Cardiac muscle cell (in vitro differentiated cells and primary cell): ENCODE results near the gene HPGDS. TPM values are rescaled to one million over a fixed set of nuclear protein-coding genes. Genes with fewer than 3 reads are reported as not detected.
A peak's percentile ranks its signal among the peaks of the same experiment; 100 is the strongest.

ENCODE experiments used
- DNase-seq, 2 donors: peaks; one replicate each; pipeline versions ENCODE4 v3.0.0 to v3.0.0-alpha.2; 2010 to 2017; ENCODE audit warnings: low read depth in 1 of 2, low spot score in 1 of 2
- H3K27ac ChIP-seq: fragments of 200-600 bp; sonication (generic); 2 replicates; pipeline ENCODE4 v1.5.1; 2016
- H3K27me3 ChIP-seq: fragments of 200-600 bp; sonication (generic); 2 replicates; pipeline ENCODE4 v1.6.0; 2016; ENCODE audit warnings: control low read depth
- H3K36me3 ChIP-seq: fragments of 200-600 bp; sonication (generic); 2 replicates; pipeline ENCODE4 v1.5.1; 2016; ENCODE audit warnings: control low read depth
- H3K4me1 ChIP-seq: fragments of 200-600 bp; sonication (generic); 2 replicates; pipeline ENCODE4 v1.8.1; 2017; ENCODE audit warnings: low read depth, mild to moderate bottlenecking, mixed run types
- H3K4me3 ChIP-seq: fragments of 200-600 bp; sonication (generic); 2 replicates; pipeline ENCODE4 v1.5.1; 2016; ENCODE audit warnings: mild to moderate bottlenecking
- H3K9me3 ChIP-seq: fragments of 200-600 bp; sonication (generic); 2 replicates; pipeline ENCODE4 v1.5.1; 2017; ENCODE audit warnings: low read depth, mild to moderate bottlenecking, control low read depth
- polyA plus RNA-seq: library from polyadenylated mRNA; unstranded; fragments of >200 nt; fragmentation: Nextera tagmentation; extraction: Ambion mirVana; gene quantifications from 2 replicates; pipeline ENCODE4 v1.2.1, GENCODE V29; 2016
- total RNA-seq: library from RNA; depleted of rRNA; stranded (reverse); fragments of >200 nt; gene quantifications from 2 replicates; pipeline ENCODE4 v1.2.3, GENCODE V29; 2016
- TF ChIP-seq, protein P1 (sequence below): IDR thresholded peaks from 2 replicates; pipeline ENCODE4 v1.5.1; 2012; ENCODE audit warnings: low read depth, mild to moderate bottlenecking, low read length

HPGDS gene
- total and polyA plus RNA-seq, 2 experiments from 2014 or later, result not detected

DNA sequence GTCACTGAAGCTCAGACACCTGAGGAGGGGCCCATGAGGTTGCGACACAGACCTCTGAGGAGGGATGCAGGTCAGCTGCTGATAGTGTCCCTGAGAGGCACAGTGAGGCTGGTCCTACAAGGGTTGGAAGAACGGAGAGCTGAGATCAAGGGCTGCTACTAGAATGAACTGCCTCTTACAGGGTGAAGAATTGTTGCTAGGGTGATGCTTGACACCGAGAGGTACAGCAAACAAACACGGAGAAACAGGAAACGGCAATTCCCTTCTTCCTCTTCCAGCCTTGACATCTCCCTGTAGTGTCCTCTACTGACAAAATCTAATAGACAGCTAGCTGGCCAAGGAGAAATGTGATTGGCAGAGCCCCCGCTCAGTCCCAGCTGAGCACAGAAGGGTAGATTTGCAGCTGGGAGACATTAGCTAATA is 11.8 kb upstream of the HPGDS start:
- Histone ChIP-seq H3K9me3 (no peaks in the 10 kb centered on the region), H3K27ac (no peak overlapping the region), H3K27me3 (no peaks in the 10 kb centered on the region), H3K4me3 (no peak overlapping the region), H3K4me1 (no peaks in the 10 kb centered on the region), H3K36me3 (no peaks in the 10 kb centered on the region)
- TF ChIP-seq, protein P1, sequence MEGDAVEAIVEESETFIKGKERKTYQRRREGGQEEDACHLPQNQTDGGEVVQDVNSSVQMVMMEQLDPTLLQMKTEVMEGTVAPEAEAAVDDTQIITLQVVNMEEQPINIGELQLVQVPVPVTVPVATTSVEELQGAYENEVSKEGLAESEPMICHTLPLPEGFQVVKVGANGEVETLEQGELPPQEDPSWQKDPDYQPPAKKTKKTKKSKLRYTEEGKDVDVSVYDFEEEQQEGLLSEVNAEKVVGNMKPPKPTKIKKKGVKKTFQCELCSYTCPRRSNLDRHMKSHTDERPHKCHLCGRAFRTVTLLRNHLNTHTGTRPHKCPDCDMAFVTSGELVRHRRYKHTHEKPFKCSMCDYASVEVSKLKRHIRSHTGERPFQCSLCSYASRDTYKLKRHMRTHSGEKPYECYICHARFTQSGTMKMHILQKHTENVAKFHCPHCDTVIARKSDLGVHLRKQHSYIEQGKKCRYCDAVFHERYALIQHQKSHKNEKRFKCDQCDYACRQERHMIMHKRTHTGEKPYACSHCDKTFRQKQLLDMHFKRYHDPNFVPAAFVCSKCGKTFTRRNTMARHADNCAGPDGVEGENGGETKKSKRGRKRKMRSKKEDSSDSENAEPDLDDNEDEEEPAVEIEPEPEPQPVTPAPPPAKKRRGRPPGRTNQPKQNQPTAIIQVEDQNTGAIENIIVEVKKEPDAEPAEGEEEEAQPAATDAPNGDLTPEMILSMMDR, result no peak
- DNase-seq, result no peak

- Histone ChIP-seq H3K27ac (no peak overlapping the region), H3K4me1 (no peaks in the 10 kb centered on the region), H3K9me3 (no peaks in the 10 kb centered on the region), H3K4me3 (no peak overlapping the region), H3K36me3 (no peaks in the 10 kb centered on the region), H3K27me3 (no peaks in the 10 kb centered on the region)
- TF ChIP-seq, protein P1, result no peak
- peak in 1 of 2 donors; percentile 28 for DNase-seq
Observed at GRCh38 chr4:94352996-94353395, 10.4 kb upstream of the HPGDS start.

DNA sequence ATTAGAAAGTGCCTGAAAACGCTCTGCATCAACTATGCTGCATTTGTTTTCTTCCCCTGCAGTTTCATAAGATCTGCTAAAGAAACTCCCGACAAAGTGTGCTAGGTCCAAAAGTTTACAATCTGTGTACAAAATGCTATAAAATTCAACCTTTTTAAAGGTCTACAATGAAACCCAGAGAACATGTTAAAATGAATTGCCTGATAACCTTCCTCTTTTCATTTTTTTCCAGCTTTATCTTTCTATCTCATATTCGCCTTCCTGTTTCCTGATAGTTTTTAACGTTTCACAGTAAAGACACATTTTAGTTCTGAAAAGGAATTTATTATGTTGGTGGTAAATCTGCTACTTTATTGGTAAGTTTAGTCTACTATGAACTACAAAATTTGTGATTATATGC is 9.5 kb upstream of the HPGDS start:
- no peak for DNase-seq
- H3K27ac ChIP-seq, result no peak overlapping the region
- H3K4me3 ChIP-seq, result no peak overlapping the region
- TF ChIP-seq, protein P1, result no peak
- no peaks in the 10 kb centered on the region for H3K27me3 ChIP-seq
- H3K4me1 ChIP-seq, result no peaks in the 10 kb centered on the region
- no peaks in the 10 kb centered on the region for H3K9me3 ChIP-seq
- no peaks in the 10 kb centered on the region for H3K36me3 ChIP-seq

GRCh38 chr4:94351319-94351718 is 8.7 kb upstream of the HPGDS start:
- H3K36me3 ChIP-seq, result no peaks in the 10 kb centered on the region
- no peak for DNase-seq
- TF ChIP-seq, protein P1, result no peak
- H3K4me1 ChIP-seq, result no peaks in the 10 kb centered on the region
- H3K9me3 ChIP-seq, result no peaks in the 10 kb centered on the region
- H3K27ac ChIP-seq, result no peak overlapping the region
- H3K27me3 ChIP-seq, result no peaks in the 10 kb centered on the region
- no peak overlapping the region for H3K4me3 ChIP-seq

DNA sequence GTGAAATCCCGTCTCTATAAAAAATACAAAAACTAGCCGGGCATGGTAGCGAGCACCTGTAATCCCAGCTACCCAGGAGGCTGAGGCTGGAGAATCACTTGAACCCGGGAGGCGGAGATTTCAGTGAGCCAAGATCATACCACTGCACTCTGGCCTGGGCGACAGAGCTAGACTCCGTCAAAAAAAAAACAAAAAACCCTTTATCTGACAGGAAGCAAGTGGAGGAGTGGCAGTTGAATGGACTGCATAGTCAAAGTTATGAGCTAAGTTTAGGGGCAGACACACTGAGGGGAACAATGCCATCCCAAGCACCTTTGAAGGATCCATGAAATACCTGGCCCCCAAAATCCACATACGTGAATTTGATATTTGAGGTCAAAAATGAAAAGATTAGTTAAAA is 7.5 kb upstream of the HPGDS start:
- Histone ChIP-seq H3K9me3 (no peaks in the 10 kb centered on the region), H3K4me3 (no peak overlapping the region), H3K4me1 (no peaks in the 10 kb centered on the region), H3K27ac (no peak overlapping the region), H3K36me3 (no peaks in the 10 kb centered on the region), H3K27me3 (no peaks in the 10 kb centered on the region)
- TF ChIP-seq, protein P1, result no peak
- DNase-seq, result no peak

- Histone ChIP-seq H3K9me3 (no peaks in the 10 kb centered on the region), H3K27ac (no peak overlapping the region), H3K27me3 (no peaks in the 10 kb centered on the region), H3K4me3 (no peak overlapping the region), H3K36me3 (no peaks in the 10 kb centered on the region), H3K4me1 (no peaks in the 10 kb centered on the region)
- peak in 1 of 2 donors; percentile 31 for DNase-seq
- TF ChIP-seq, protein P1, result no peak
Observed at GRCh38 chr4:94349193-94349592, 6.6 kb upstream of the HPGDS start.
